Renal pelvis (tissue), 4 donors: ENCODE results near the gene CFAP68. TPM values are rescaled to one million over a fixed set of nuclear protein-coding genes. Genes with fewer than 3 reads are reported as not detected.
"Not testable (repeated sequence)": the region's sequence is repeated elsewhere in the genome, so short reads cannot be mapped to it uniquely, and the experiment has no call there.

Experiments
- DNase-seq: peaks from one replicate; pipeline ENCODE4 v3.0.0-alpha.2; 2013
- polyA plus RNA-seq, 3 donors: library from polyadenylated mRNA; unstranded; fragments of 120-200 nt; gene quantifications; one replicate each; pipeline ENCODE4 v1.2.1, GENCODE V29; 2013; ENCODE audit not compliant: insufficient read length in 3 of 3

The CFAP68 gene
- polyA plus RNA-seq, 3 donors = 41.1 to 48.6 (median 43.5) TPM

DNA sequence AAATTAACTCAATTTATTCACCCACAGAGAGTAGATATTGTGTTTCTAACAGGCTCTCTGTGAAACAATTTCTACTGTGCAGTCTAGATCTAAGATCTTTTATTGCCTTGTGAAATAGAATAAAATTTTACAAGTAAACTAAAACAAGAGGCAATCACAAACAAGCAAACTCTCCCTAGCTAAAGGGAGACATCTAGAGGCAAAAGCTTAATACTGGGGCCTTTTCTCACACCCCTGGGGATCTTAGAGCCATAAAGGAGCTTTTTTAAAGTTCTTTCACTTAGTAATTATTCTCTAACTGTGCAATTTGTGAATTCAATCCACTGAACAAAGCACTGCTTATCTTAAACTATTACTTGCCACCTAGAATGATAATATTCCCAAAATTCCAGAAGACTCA, 27.7 kb upstream of the CFAP68 start:
- DNase-seq = no peak

DNA sequence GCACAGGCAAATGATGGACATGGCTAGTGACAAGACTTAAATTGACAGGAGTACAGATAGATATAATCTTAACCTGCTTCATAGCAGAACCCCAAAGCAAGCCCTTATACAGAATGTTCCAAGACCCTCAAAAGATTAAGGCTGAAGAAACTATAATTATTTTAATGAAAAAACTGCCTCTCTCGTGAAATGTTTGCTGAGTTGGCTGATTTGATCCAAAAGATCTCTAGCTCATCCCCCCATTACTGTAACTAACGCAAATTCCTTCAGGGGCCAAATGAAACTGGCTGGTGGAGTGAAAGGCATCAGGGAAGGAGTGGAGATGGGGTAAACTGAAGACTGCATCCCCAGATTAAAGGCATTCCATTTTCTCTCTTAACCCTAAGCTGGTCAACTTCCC, 27.2 kb upstream of the CFAP68 start:
- DNase-seq = no peak

DNA sequence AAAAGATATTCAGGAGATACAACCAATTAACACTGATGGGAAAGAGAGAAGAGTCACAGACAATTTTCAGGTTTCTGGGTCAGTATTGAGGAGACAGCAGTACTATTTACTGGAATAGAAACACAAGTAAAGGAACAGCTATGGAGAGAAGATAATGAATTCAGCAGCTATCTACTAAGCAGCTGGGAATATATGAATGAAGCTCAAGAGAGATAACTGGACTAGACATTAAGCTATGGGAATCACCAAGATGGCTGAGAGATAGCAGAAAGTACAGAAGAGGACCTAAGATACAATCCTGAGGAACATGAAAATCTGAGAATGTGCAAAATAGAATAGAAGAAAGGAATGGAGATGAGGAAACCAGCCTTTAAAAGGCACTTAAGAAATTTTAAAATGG, 23.8 kb upstream of the CFAP68 start:
- DNase-seq = no peak

DNA sequence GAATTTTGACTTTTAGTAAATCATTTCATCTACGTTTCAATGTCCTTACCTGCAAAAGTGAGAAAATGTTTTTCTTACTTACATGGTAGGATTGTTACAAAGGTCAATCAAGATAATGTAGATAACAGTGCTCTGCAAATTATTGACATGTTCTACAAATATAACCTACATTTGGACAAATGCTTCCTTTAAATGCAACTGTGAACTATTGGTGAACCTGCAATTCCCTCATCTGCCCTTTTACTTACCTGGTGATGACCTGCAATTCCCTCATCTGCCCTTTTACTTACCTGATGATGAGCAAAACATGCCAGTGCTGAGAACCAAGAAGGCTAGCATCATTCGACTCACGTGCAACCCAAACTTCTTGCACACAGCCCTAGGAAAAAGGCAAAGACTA, 19.1 kb upstream of the CFAP68 start:
- DNase-seq = no peak

DNA sequence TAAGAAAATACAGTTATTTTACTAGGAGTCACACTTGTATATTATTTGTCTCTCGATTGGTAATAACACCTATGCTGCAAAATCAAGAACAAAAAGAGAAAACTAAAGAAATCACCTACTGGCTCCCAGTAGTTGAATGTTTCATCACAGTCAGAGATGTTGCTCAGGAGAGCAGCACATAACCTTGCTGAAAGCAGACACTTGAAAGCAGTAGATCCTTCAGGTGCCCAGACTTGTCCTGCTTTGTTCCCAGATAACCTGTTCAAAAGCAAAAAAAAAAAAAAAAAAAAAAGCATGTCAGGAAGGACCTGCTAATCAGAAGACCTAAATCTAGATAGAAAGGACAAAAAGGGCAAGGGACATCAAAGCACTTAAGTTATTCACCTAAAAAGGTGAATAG, 9.2 kb upstream of the CFAP68 start:
- DNase-seq = no peak

DNA sequence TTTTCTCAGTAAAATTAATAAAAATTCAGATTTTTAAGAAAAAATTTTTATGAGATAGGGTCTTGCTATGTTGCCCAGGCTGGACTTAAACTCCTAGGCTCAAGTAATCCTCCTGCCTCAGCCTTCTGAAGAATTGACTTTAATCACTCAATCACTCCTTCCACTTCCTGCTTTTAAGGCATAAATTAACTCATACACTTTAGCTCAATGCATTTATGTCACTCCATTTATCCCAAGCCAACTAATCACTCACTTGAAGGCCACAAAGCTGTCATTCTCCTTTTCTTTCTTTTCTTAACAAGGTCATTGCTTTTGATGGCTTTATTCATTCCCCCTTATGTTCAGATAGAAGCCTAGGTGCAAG, 8.8 kb upstream of the CFAP68 start:
- DNase-seq = no peak

DNA sequence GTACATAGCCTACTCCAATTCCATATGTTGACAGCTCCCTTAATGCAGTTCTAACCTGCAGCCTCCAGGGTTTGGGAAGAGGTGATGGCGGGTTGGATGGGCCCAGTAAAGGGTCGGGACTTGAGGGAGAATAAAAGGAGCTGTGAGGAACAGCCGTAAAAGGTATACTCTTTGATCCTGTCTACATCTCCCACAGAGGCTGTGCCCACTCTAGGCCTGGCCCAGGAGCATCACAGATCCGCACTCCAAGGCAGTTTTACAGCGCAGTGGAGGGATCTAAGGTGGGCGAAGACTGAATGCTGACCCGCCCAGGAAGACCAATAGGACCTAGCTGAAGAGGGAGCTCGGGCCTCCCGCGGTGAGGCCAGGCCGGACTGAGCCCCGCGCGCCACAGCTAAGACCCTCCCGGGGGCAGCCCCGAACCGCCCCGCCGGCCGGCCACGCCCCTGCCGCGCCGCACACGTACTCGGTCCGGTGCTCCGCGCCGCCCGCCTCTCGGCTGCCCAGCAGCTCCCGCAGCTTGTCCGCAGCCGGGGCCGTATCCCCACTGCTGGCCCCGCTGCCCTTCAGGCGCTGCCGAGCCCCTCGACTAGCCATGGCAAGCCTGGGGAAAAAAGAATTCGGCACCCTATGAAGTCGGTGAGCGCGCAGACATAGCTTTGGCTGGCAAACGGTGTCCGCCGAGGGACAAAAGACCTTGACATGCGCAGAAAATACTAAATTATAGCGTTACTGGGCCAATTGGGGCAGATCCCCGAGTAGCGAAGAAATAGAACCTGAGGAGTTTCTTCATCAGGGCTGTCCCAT, 8.3 kb upstream of the CFAP68 start, which contains the start of gene ALG9:
ALG9 (minus strand) TSS at position 696 of the 807 bp plus-strand sequence; CDS start at position 597, 99 bp downstream.
- DNase-seq = peak; percentile 83

DNA sequence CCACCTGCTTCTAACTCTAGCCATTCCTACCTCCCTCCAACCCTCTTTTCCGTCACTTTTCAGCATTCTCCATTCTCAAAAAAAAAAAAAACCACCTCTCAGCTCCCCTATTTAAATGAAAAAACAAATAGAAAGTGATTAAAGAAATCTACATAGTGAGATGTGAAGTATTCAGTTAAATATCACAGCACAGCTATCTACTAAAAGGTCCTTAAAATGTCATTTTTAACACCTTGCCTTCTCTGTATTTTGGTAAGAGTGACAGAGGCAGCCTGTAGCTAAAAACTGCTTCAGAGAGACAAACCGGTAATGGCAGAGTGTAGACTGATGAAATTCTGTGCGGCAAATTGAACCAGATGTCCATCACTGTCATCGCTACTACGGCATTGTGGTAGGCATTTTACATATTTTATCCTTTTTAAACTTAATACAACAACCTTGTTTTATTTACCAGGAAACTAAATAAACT, 7.6 kb upstream of the CFAP68 start:
- no peak for DNase-seq

DNA sequence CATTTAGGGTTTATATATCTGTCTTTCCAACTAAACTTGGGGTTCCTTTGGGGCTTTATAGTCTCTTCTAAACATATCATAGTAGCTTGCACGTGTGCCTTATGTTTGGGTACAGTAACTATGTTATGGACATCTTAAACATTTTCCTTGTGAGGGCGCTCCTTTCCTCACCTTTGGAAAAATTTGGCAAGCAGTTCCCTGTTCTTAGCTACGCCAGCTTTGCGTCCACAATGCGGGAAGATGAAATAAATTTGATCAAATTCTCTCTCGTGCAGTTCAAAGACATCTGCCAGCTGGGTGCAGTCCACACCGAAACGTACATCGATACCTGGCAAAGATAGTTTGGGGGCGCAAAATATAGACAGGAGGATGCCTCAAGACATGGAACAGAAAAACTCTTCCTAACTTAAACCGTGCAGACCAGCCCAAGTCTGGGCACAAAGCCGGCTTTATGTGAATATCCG, 924 bp upstream of the CFAP68 start:
- DNase-seq = peak; percentile 45

DNA sequence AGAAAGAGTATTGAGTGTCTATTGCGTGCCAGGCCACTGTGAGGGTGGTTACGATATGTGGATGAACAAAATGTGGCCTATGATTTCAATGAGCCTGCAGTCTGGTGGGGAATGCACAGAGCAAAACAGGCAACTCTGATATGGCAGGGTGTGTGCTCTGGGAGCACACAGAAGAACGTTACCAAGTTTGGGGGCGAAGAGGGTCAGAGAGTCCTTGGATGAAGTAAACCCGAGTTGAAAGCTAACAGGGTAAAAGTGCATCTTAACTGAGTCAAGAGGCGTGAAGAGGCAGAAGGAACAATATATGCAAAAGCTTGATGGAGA, 258 bp downstream of the CFAP68 start:
- no peak for DNase-seq

DNA sequence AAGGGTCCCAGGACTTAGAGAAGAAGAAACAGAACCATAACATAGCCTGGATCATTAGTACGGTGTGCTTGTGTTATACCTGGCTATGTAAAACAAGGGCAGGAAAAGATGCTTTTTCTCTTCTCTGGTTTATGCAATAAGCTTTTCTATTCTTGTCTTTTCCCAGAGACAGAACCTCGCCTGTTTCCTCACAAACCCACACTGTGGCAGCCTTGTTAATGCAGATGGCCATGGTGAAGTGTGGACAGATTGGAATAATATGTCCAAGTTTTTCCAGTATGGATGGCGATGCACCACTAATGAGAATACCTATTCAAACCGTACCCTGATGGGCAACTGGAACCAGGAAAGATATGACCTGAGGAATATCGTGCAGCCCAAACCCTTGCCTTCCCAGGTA, 2.9 kb downstream of the CFAP68 start:
- DNase-seq = no peak

DNA sequence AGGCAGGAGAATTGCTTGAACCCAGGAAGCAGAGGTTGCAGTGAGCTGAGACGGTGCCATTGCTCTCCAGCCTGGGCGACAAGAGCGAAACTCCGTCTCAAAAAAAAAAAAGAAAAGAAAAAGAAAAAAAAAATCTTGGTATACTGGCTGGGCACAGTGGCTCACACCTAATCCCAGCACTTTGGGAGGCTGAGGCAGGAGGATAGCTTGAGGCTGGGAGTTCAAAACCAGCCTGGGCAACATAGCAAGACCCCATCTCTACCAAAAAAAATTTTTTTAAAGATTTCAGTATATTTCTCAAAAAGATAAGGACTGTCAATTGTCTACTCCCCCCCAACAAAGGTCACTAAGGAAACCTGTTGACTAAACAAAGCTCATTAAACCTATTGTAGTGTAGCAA, 5.7 kb downstream of the CFAP68 start:
- not testable (repeated sequence) for DNase-seq

DNA sequence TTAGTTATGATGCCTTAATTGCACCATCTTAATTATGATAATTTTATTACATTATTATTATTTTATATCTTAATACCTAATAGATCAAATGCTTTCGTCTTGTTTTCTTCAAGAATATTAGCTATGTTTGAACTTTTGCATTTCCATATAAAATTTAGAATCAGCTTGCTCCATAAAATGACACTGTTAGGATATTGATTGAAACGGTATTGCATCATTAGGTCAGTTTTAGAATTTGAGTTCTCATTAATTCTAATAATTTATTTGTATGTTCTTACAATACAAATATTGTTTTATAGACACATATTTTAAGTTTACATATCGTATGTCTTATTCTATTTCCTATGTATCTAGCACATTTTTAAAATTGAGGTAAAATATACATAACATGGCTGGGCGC, 6.7 kb downstream of the CFAP68 start:
- no peak for DNase-seq

DNA sequence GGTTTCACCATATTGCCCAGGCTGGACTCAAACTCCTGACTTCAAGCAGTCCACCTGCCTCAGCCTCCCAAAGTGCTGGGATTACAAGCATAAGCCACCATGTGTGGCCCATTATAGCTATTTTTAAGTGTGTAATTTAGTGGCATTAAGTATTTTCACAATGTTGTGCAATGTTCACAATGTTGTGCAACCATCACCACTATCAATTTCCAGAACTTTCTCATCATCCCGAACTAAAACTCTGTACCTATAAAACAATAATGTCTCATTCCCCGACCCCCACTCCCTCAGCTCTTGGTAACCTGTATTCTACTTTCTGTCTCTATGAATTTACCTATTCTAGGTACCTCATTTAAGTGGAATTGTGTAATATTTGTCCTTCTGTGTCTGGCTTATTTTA, 7.5 kb downstream of the CFAP68 start:
- DNase-seq = no peak

DNA sequence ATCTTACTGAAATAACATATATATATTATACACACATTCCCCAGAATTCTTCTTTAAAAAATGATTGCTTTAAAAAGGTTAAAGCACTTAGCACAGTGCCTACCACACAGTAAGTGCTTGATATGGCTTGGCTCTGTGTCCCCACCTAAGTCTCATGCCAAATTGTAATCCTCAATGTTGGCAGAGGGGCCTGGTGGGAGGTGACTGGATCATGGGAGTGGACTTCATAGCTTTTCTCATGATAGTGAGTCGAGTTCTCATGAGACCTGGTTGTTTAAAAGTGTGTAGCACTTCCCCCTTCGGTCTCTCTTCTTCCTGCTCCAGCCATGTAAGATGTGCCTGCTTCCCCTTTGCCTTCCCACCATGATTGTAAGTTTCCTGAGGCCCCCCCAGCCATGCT, 26.1 kb downstream of the CFAP68 start:
- DNase-seq = no peak

DNA sequence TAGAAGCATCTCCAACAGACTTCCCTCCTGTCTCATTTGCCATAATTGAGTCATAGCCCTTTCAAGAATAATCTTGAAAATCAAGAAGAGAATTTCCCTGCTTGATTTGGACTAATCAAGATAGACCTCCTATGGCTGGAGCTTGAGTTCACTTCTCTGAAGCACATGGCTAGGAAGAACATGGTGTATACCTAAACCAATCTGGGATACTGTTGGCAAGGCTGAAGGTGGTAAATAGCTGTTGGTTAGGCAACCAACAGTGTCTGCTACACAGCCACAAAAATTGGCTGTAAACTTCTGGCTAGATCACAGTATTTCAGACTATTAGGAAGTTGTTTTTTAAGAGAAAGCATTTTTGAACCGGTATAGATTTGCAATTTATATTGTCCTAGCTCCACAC, 27.3 kb downstream of the CFAP68 start:
- DNase-seq = no peak

DNA sequence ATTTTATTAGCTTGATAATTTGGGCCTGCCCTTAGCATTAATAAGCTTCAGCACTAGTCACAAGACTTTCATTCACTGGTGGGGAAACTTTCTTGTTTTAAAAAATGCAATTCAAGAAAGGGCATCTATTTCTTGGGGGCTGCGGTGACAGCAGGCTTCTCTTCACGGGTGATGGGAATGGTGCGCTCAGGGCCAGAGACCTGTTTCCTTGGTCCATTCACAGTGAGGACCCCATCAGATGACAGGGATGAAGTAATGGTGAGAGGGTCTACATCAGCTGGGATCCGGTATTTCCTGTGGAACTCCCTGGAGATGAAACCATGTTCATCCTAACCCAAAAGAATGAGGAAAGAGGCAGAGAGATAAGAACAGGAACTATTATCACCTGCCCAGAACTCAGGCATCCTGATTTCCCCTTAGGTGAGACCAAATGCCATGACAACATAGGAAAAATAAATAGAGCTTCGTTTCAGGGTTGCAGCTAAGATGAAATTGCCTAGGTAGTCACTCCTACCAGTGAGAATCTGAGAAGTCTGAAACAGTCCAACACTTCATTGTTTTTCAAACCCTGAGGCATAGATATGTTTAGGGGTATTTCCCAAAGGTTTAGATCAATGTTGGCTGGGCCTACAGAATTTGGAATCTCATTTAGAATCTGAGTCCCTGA, 29.4 kb downstream of the CFAP68 start:
- no peak for DNase-seq

DNA sequence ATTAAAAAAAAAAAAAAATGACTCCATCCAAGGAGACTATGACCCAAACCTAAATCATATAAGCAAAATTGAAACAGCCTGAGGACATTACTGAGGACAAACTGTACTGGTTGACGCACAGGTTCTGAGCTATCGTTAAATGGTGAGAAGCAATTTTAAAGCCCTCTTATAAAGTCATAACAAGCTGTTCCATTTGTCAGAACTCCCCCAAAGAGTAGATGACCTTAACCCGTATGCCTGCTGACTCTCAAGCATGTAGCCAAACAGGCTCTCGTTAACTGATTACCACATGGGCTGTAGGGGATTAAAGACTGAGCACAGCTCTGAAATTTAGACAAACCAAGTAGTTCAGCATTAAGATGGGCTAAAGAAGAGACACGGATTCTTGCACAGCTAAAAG, 30.0 kb downstream of the CFAP68 start:
- no peak for DNase-seq

DNA sequence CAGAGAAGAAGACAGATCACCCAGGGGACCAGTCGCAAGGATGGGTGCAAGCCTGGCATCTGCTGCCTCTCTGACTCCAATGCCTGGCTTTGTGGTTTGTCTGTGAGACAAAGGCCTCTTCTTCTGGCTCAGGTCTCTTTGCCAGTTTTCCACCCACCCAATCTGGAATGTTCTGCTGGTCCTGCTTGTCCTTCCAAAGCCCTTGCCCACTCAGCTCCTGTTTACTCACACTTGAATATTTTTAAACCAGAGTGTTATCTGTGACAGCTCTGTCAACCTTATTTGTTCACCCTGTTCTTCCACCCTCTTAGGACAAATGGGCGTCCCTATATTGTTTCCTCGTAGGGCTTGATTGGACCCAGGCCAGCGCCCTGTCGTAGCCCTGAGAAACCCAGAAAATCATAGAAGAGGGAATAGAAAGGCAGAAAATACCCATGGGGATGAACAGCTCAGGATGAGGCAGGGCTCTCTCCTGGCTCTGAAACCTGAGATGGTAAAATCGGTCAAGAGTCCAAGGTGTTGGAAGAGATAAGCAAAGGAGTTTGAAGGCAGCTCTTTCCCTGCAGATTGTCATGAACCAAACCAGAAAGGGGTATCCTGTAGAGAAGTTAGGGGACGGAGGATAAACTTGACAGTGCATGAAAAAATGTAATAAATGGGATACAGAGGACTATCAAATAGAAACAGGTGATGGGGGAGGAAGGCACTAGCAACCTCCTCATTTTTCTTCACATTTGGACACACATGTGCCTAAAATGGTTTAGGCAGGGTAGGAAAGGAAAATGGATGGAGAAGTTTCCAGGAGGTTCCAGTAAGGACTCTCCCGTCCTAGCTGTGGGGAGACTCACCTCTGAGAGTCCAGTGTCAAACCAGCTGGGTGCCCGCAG, 31.6 kb downstream of the CFAP68 start:
- no peak for DNase-seq

DNA sequence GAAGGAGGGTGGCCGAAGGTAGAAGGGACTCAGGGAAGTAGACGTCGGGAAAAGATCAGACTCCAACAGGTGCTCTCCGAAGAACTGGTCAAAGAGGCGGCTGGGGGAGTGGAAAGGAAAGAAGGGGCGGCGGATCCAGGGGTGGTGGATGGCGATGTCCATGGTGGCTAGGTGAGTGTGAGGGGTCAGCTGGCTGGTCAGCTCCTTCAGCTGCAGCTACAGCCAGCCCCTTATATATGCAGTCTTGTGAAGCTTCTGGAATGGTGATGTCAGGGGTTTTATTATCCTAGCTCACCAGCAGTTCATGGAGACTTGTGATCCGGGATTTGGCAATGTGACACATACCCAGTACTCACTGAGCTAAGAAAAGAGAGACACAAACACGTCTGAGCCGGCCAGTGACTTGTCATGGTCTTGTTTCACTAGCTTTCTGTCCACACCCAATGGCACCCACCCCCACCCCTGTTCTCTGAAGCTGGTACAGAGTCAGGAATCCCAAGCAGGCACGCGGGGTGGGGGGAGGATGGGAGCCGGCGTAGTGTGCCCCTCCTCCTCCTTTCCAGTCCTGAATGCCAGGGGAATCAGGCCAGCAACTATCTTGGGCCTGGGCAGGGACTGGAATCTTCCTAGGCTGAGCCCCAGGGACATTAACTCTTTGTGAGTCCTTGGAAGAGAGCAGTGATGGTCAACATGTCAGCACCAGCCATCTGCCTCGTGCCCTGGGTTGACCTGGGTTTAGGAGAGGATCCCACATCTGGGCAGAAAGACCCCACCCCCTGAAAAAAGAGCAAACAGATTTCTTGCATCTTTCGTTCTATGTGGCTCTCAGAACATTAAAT, 32.4 kb downstream of the CFAP68 start, which contains the start of gene CRYAB:
CRYAB (minus strand) TSS at position 208 of the 839 bp plus-strand sequence; CDS start at position 162, 46 bp downstream.
- peak; percentile 65 for DNase-seq

DNA sequence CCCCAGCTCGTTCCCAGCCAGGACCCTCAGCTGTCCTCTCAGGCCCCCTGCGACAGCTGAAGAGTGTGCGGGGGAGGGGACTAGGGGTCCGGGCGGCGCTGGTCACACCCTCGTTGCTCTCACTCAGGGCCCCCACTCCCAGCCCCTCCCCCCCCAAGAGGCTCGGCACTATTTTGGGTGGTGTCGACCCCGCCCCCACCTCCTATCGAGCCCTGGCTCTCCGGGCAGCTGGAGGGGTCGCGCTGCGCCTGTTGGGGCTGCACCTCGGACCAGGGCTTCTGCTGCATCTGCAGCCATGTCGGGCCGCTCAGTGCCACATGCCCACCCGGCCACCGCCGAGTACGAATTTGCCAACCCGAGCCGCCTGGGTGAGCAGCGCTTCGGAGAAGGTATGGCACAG, 33.2 kb downstream of the CFAP68 start, which contains the start of gene HSPB2:
HSPB2 (plus strand) TSS at position 200 of the 400 bp plus-strand sequence; CDS start at position 296, 96 bp downstream.
- no peak for DNase-seq
